SK-N-SH (cell line): ENCODE data around the gene FBP1. TPM values are rescaled to one million over a fixed set of nuclear protein-coding genes. Genes with fewer than 3 reads are reported as not detected.

Source experiments
- CTCF ChIA-PET: fragments of 300-600, 350-600 bp; formaldehyde crosslinking; extraction: SDS; loops from one replicate; lab custom pipeline; 2021; lab: Yijun Ruan, JAX
- POLR2A ChIA-PET: fragments of 350-600 bp; sonication (Branson Sonifier 250); formaldehyde crosslinking; extraction: SDS; loops from one replicate; lab custom pipeline; 2020; ENCODE audit warnings: antibody characterized with exemption, inconsistent platforms; lab: Yijun Ruan, JAX
- DNase-seq: peaks from one replicate; pipeline ENCODE4 v3.0.0; 2012
- H2AFZ ChIP-seq: fragments of 200-600 bp; sonication (generic); 2 replicates; pipeline ENCODE4 v1.8.1; 2016; ENCODE audit warnings: antibody characterized with exemption, mild to moderate bottlenecking, low read depth
- H3F3A ChIP-seq: fragments of 200-600 bp; sonication (generic); replicated peaks from 2 replicates; pipeline ENCODE3; 2016; ENCODE audit warnings: antibody characterized with exemption, mild to moderate bottlenecking; ENCODE audit not compliant: insufficient read depth
- H3K27ac ChIP-seq, 2 experiments: fragments of 200-500 bp in 1 of 2; fragments of 200-600 bp in 1 of 2; sonication (Bioruptor generic) in 1 of 2; sonication (generic), shearing (Covaris generic) in 1 of 2; 2 replicates each; pipeline versions ENCODE4 v1.5.1 to v1.6.1; 2014 to 2016; ENCODE audit warnings: low read depth in 2 of 2, inconsistent platforms in 1 of 2, low read length in 1 of 2, mild to moderate bottlenecking in 1 of 2, mixed read lengths in 1 of 2
- H3K27me3 ChIP-seq: fragments of 200-600 bp; sonication (generic), shearing (Covaris generic); 2 replicates; pipeline ENCODE4 v1.6.1; 2016; ENCODE audit warnings: mixed run types; ENCODE audit not compliant: insufficient read depth
- H3K36me3 ChIP-seq, 2 experiments: fragments of 200-500 bp in 1 of 2; fragments of 200-600 bp in 1 of 2; sonication (Bioruptor generic) in 1 of 2; sonication (generic) in 1 of 2; replicated peaks in 1 of 2; 2 replicates each; pipeline versions ENCODE3 to v1.5.1; 2014 to 2016; ENCODE audit warnings: low read length in 1 of 2, mild to moderate bottlenecking in 1 of 2; ENCODE audit not compliant: insufficient read depth in 2 of 2, control insufficient read depth in 1 of 2
- H3K4me1 ChIP-seq, 2 experiments: fragments of 200-500 bp in 1 of 2; fragments of 200-600 bp in 1 of 2; sonication (Bioruptor generic) in 1 of 2; sonication (generic), shearing (Covaris generic) in 1 of 2; 2 replicates each; pipeline versions ENCODE4 v1.5.1 to v1.6.1; 2014 to 2016; ENCODE audit warnings: low read depth in 1 of 2, low read length in 1 of 2, mixed run types in 1 of 2; ENCODE audit not compliant: insufficient read depth in 2 of 2, control insufficient read depth in 1 of 2
- H3K4me2 ChIP-seq: fragments of 200-600 bp; sonication (generic), shearing (Covaris generic); 2 replicates; pipeline ENCODE4 v1.6.1; 2017; ENCODE audit warnings: mixed run types
- H3K4me3 ChIP-seq, 2 experiments: fragments of 200-500 bp in 1 of 2; fragments of 200-600 bp in 1 of 2; sonication (Bioruptor generic) in 1 of 2; sonication (generic), shearing (Covaris generic) in 1 of 2; 2 replicates each; pipeline versions ENCODE4 v1.5.1 to v1.8.1; 2014 to 2016; ENCODE audit warnings: low read depth in 2 of 2, inconsistent platforms in 1 of 2, low read length in 1 of 2, mild to moderate bottlenecking in 1 of 2, mixed read lengths in 1 of 2, moderate library complexity in 1 of 2
- H3K79me2 ChIP-seq: fragments of 200-600 bp; sonication (generic); 2 replicates; pipeline ENCODE4 v1.8.1; 2017; ENCODE audit warnings: mild to moderate bottlenecking; ENCODE audit not compliant: insufficient read depth
- H3K9ac ChIP-seq: fragments of 200-600 bp; sonication (generic); 2 replicates; pipeline ENCODE4 v1.6.1; 2017; ENCODE audit warnings: mixed run types
- H3K9me2 ChIP-seq: fragments of 200-600 bp; sonication (generic); 2 replicates; pipeline ENCODE4 v1.6.1; 2017; ENCODE audit warnings: mixed run types
- H3K9me3 ChIP-seq: fragments of 200-600 bp; sonication (generic); 2 replicates; pipeline ENCODE4 v1.6.1; 2017; ENCODE audit warnings: mixed run types, mild to moderate bottlenecking, moderate library complexity
- H4K20me1 ChIP-seq: fragments of 200-600 bp; sonication (generic); 2 replicates; pipeline ENCODE4 v1.6.1; 2017; ENCODE audit warnings: mild to moderate bottlenecking, mixed run types; ENCODE audit not compliant: insufficient read depth
- CHD2 ChIP-seq: fragments of 150-350 bp; IDR thresholded peaks from 2 replicates; pipeline ENCODE4 v1.6.1; 2018; ENCODE audit warnings: low read length; ENCODE audit not compliant: partially characterized antibody
- EP300 ChIP-seq, 2 experiments: IDR thresholded peaks; 2 replicates each; pipeline versions ENCODE4 v1.4.0 to v1.6.1; 2012; ENCODE audit warnings: borderline replicate concordance in 1 of 2, low read depth in 1 of 2, low read length in 1 of 2
- EZH2phosphoT487 ChIP-seq: fragments of 200-600 bp; sonication (generic); IDR thresholded peaks from 2 replicates; pipeline ENCODE4 v1.6.1; 2017; ENCODE audit warnings: low read depth, mixed run types, mild to moderate bottlenecking, antibody characterized with exemption, moderate library complexity, borderline replicate concordance
- FOXM1 ChIP-seq: IDR thresholded peaks from 2 replicates; pipeline ENCODE4 v1.4.0; 2012; ENCODE audit warnings: low read depth, mild to moderate bottlenecking
- GABPA ChIP-seq: IDR thresholded peaks from 2 replicates; pipeline ENCODE4 v1.4.0; 2012; ENCODE audit warnings: low read depth, mild to moderate bottlenecking
- JUND ChIP-seq: IDR thresholded peaks from 2 replicates; pipeline ENCODE4 v1.4.0; 2012
- MEF2A ChIP-seq: IDR thresholded peaks from 2 replicates; pipeline ENCODE4 v1.4.0; 2012; ENCODE audit warnings: low read depth, borderline replicate concordance
- NRF1 ChIP-seq: IDR thresholded peaks from 2 replicates; pipeline ENCODE4 v1.6.1; 2012; ENCODE audit warnings: low read depth, mild to moderate bottlenecking, low read length
- POLR2AphosphoS5 ChIP-seq: IDR thresholded peaks from 2 replicates; pipeline ENCODE4 v1.6.1; 2012; ENCODE audit warnings: low read depth, low read length
- RFX5 ChIP-seq: IDR thresholded peaks from 2 replicates; pipeline ENCODE4 v1.6.1; 2012; ENCODE audit warnings: mild to moderate bottlenecking, improper control_type of control experiment, low read length
- SIN3A ChIP-seq: IDR thresholded peaks from 2 replicates; pipeline ENCODE4 v1.6.1; 2012; ENCODE audit warnings: low read depth, mild to moderate bottlenecking, low read length, moderate library complexity, borderline replicate concordance
- TCF12 ChIP-seq: IDR thresholded peaks from 2 replicates; pipeline ENCODE4 v1.4.0; 2012
- YY1 ChIP-seq: IDR thresholded peaks from 2 replicates; pipeline ENCODE4 v1.4.0; 2012; ENCODE audit warnings: low read depth, mild to moderate bottlenecking
- WGBS: methylation state at CpG from one replicate; pipeline ENCODE4 v1.1.6; 2017; ENCODE audit warnings: low lambda C conversion rate; 5-methylcytosine and 5-hydroxymethylcytosine counted together
- polyA plus RNA-seq, 3 experiments: library from polyadenylated mRNA; depleted of rRNA; stranded (reverse); fragments of >200 nt; gene quantifications; 2 replicates each; pipeline ENCODE4 v1.2.3, GENCODE V29; 2012
- TF ChIP-seq, protein P1 (sequence below): IDR thresholded peaks from 2 replicates; pipeline ENCODE4 v1.4.0; 2012; ENCODE audit warnings: low read depth, borderline replicate concordance

The FBP1 gene
- polyA plus RNA-seq, 1 of the 3 experiments (the other 2 are of a cell fraction), result not detected

DNA sequence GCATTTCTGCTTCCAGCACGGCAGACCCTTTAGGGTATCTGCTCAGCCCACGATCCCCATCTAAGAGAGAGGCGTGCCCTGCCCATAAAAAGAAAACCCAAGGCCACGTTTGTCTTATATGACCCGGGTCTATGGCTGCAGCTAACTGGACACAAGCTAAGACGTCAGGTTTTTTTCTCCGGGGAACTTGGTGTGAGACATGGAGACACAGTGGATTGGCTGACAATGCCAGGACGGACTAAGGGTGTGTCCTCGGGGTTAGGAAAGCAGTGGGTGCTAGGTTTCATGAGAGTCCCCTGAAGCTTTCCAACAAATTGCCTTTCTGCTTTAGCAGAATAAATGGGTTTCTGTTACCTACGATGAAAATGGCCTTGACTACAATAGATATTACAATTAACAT is 38.6 kb downstream of the FBP1 start (continued):
- TF ChIP-seq, protein P1, sequence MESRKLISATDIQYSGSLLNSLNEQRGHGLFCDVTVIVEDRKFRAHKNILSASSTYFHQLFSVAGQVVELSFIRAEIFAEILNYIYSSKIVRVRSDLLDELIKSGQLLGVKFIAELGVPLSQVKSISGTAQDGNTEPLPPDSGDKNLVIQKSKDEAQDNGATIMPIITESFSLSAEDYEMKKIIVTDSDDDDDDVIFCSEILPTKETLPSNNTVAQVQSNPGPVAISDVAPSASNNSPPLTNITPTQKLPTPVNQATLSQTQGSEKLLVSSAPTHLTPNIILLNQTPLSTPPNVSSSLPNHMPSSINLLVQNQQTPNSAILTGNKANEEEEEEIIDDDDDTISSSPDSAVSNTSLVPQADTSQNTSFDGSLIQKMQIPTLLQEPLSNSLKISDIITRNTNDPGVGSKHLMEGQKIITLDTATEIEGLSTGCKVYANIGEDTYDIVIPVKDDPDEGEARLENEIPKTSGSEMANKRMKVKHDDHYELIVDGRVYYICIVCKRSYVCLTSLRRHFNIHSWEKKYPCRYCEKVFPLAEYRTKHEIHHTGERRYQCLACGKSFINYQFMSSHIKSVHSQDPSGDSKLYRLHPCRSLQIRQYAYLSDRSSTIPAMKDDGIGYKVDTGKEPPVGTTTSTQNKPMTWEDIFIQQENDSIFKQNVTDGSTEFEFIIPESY, result no peak
- TF ChIP-seq JUND (no peak), MEF2A (no peak), TCF12 (no peak), SIN3A (no peak), RFX5 (no peak), EP300 (IDR thresholded peaks at IDR 0.05; ENCODE audit: borderline replicate concordance in 1 of 2, low read depth in 1 of 2, low read length in 1 of 2) (no peak), POLR2AphosphoS5 (no peak), CHD2 (no peak), YY1 (no peak), NRF1 (no peak)
- TF ChIP-seq, all 33 proteins: peak for 0

DNA sequence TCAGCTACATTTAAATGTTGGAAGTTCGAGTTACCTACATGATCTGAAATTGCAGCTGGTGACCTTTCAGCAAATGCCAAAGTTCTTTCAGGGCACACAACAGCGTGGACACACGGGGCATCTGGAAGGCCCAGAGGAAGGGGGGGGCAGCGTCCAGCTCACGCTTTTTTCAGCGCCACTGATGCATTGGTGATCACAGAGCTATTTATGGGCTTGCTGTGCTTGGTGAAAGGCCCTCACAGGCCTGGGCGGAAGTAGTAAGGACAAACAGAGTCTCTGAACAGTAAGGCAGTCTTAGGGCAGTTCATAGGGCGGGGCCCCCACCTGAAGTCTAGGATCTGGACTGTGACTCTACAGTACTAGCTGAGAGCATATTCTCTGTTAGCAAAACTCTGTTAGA is 39.1 kb downstream of the FBP1 start:
- Histone ChIP-seq H3K9ac (no peak overlapping the region), H3K4me3 (no peak overlapping the region), H3K36me3 (no peaks in the 10 kb centered on the region), H4K20me1 (no peaks in the 10 kb centered on the region), H3K9me2 (no peaks in the 10 kb centered on the region), H3K27me3 (no peaks in the 10 kb centered on the region), H2AFZ (no peak overlapping the region), H3K79me2 (no peaks in the 10 kb centered on the region), H3K4me1 (peaks cover 0 to 17% of the 10 kb centered on the region in 2 experiments; a peak in 2 of 4 replicates), H3K27ac (no peak overlapping the region), H3K4me2 (no peak overlapping the region), H3F3A (no peaks in the 10 kb centered on the region), H3K9me3 (no peaks in the 10 kb centered on the region)
- DNase-seq, result no peak
- POLR2A ChIA-PET, result no interaction called here
- TF ChIP-seq CHD2 (no peak), GABPA (no peak)
- 54% methylated on average over 7 of the region's 8 CpGs for WGBS
- CTCF ChIA-PET, result no interaction called here

DNA sequence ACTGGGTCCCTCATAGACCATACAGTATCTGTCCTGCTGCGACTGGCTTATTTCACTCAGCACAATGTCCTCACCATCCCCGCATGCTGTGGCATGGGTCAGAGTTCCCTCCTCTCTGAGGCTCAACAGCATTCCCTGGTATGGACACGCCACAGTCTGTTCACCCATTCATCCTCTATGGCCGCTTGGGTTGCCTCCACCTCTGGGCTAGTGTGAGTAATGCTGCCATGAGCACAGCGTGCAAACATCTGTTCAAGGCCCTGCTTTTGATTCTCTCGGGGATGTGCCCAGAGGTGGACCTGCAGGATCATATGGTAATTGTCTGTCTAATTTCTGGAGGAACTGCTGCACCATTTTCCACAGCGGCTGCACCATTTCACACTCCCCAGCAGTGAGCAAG is 40.2 kb downstream of the FBP1 start:
- ChIA-PET CTCF (no interaction called here), POLR2A (no interaction called here)
- H3K79me2 ChIP-seq, result no peaks in the 10 kb centered on the region
- no peaks in the 10 kb centered on the region for H3K9me2 ChIP-seq
- no peaks in the 10 kb centered on the region for H4K20me1 ChIP-seq
- H3F3A ChIP-seq, result no peaks in the 10 kb centered on the region
- H3K4me1 ChIP-seq, result peaks cover 0 to 12% of the 10 kb centered on the region in 2 experiments; a peak in 2 of 4 replicates
- no peak overlapping the region for H3K27ac ChIP-seq
- no peak overlapping the region for H3K4me3 ChIP-seq
- WGBS, result 71% methylated on average over 7 of the region's 7 CpGs
- no peaks in the 10 kb centered on the region for H3K9me3 ChIP-seq
- DNase-seq, result no peak
- H3K4me2 ChIP-seq, result no peak overlapping the region
- H3K36me3 ChIP-seq, result no peaks in the 10 kb centered on the region
- no peaks in the 10 kb centered on the region for H3K27me3 ChIP-seq
- H2AFZ ChIP-seq, result no peak overlapping the region
- TF ChIP-seq FOXM1 (no peak), EZH2phosphoT487 (no peak), RFX5 (no peak), SIN3A (no peak)
- no peak overlapping the region for H3K9ac ChIP-seq
